H1 (cell line): ENCODE results near the gene ATG7. TPM values are rescaled to one million over a fixed set of nuclear protein-coding genes. Genes with fewer than 3 reads are reported as not detected.

ENCODE experiments used
- CTCF ChIA-PET: fragments of 300-600 bp; sonication (Branson Sonifier 250); formaldehyde crosslinking; loops from one replicate; lab custom pipeline; 2021; ENCODE audit not compliant: partially characterized antibody; lab: Charles Lee
- POLR2A ChIA-PET: fragments of 300-600 bp; sonication (Branson Sonifier 250); formaldehyde crosslinking; loops from one replicate; lab custom pipeline; 2021; ENCODE audit warnings: inconsistent platforms; ENCODE audit not compliant: partially characterized antibody; lab: Charles Lee
- DNase-seq, 2 experiments: peaks; one replicate each; pipeline versions ENCODE4 v3.0.0 to v3.0.0-alpha.2; 2010 to 2022; ENCODE audit warnings: low spot score in 2 of 2, low read depth in 1 of 2, mixed read lengths in 1 of 2
- FAIRE-seq: peaks from 2 replicates; lab custom pipeline; 2011; peaks lifted over from hg19 to GRCh38; lab: Jason Lieb, UNC
- H2AFZ ChIP-seq: 2 replicates; pipeline ENCODE4 v1.8.1; 2012; ENCODE audit warnings: low read length, inconsistent platforms
- H2AK5ac ChIP-seq: 2 replicates; pipeline ENCODE4 v1.6.1; 2013; ENCODE audit warnings: low read depth, low read length
- H2BK120ac ChIP-seq: replicated peaks from 2 replicates; pipeline ENCODE3; 2013; ENCODE audit warnings: low read depth, low read length, inconsistent platforms
- H2BK12ac ChIP-seq: 2 replicates; pipeline ENCODE4 v1.6.1; 2013; ENCODE audit warnings: low read depth, low read length
- H2BK15ac ChIP-seq: 2 replicates; pipeline ENCODE4 v1.6.1; 2013; ENCODE audit warnings: low read length
- H2BK20ac ChIP-seq: 2 replicates; pipeline ENCODE4 v1.6.1; 2013; ENCODE audit warnings: low read length
- H2BK5ac ChIP-seq: 2 replicates; pipeline ENCODE4 v1.6.1; 2013; ENCODE audit warnings: low read depth, low read length
- H3K14ac ChIP-seq: 2 replicates; pipeline ENCODE4 v1.6.1; 2013; ENCODE audit warnings: inconsistent platforms; ENCODE audit not compliant: insufficient read length
- H3K18ac ChIP-seq: 2 replicates; pipeline ENCODE4 v1.6.1; 2013; ENCODE audit warnings: low read length; ENCODE audit errors: extremely low read depth
- H3K23ac ChIP-seq: 2 replicates; pipeline ENCODE4 v1.6.1; 2013; ENCODE audit warnings: inconsistent platforms; ENCODE audit not compliant: insufficient read length
- H3K23me2 ChIP-seq: 2 replicates; pipeline ENCODE4 v1.6.1; 2013; ENCODE audit warnings: low read depth, low read length
- H3K27ac ChIP-seq: 2 replicates; pipeline ENCODE4 v1.6.1; 2011; ENCODE audit warnings: low read depth, low read length, inconsistent platforms
- H3K27me3 ChIP-seq, 4 experiments: replicated peaks in 1 of 4; 1 replicate in 1 of 4; 2 replicates in 3 of 4; pipeline versions ENCODE4 v1.6.1 to v1.8.1; 2011 to 2013; ENCODE audit warnings: low read length in 3 of 4, mild to moderate bottlenecking in 3 of 4, inconsistent platforms in 2 of 4, mixed read lengths in 2 of 4, moderate library complexity in 1 of 4; ENCODE audit not compliant: control insufficient read depth in 3 of 4, insufficient read depth in 3 of 4; ENCODE audit errors: extremely low read depth in 1 of 4
- H3K36me3 ChIP-seq, 4 experiments: 2 replicates each; pipeline versions ENCODE4 v1.6.1 to v1.8.1; 2011 to 2013; ENCODE audit warnings: mild to moderate bottlenecking in 4 of 4, low read length in 3 of 4, moderate library complexity in 2 of 4, control low read depth in 1 of 4, inconsistent platforms in 1 of 4; ENCODE audit not compliant: insufficient read depth in 4 of 4, control insufficient read depth in 2 of 4
- H3K4ac ChIP-seq: replicated peaks from 2 replicates; pipeline ENCODE3; 2013; ENCODE audit warnings: low read length, low read depth, mixed read lengths, inconsistent platforms; ENCODE audit not compliant: insufficient read length
- H3K4me1 ChIP-seq, 4 experiments: replicated peaks in 1 of 4; 1 replicate in 1 of 4; 2 replicates in 3 of 4; pipeline versions ENCODE4 v1.6.1 to v1.8.1; 2011 to 2013; ENCODE audit warnings: low read length in 3 of 4, inconsistent platforms in 2 of 4, mixed read lengths in 1 of 4; ENCODE audit not compliant: insufficient read depth in 4 of 4, control insufficient read depth in 3 of 4
- H3K4me2 ChIP-seq, 2 experiments: 2 replicates each; pipeline versions ENCODE4 v1.6.1 to v1.8.1; 2011 to 2013; ENCODE audit warnings: low read depth in 2 of 2, low read length in 2 of 2, control low read depth in 1 of 2, inconsistent platforms in 1 of 2, mild to moderate bottlenecking in 1 of 2; ENCODE audit not compliant: insufficient read depth in 1 of 2
- H3K4me3 ChIP-seq, 4 experiments: fragments of 200-600, 300-600 bp in 1 of 4; sonication (generic), shearing (Covaris generic), sonication (Bioruptor Twin) in 1 of 4; 2 replicates each; pipeline versions ENCODE4 v1.5.1 to v1.8.1; 2011 to 2016; ENCODE audit warnings: low read length in 4 of 4, low read depth in 3 of 4, control low read depth in 2 of 4, inconsistent platforms in 2 of 4, mild to moderate bottlenecking in 2 of 4, mixed read lengths in 1 of 4, moderate library complexity in 1 of 4; ENCODE audit not compliant: insufficient read depth in 2 of 4; ENCODE audit errors: extremely low read depth in 1 of 4
- H3K56ac ChIP-seq: replicated peaks from 2 replicates; pipeline ENCODE3; 2013; ENCODE audit warnings: low read depth, mild to moderate bottlenecking, mixed read lengths, low read length, inconsistent platforms; ENCODE audit not compliant: insufficient read length
- H3K79me1 ChIP-seq: 2 replicates; pipeline ENCODE4 v1.6.1; 2013; ENCODE audit warnings: low read depth, low read length, control low read depth
- H3K79me2 ChIP-seq, 2 experiments: 2 replicates each; pipeline versions ENCODE4 v1.6.1 to v1.8.1; 2012 to 2013; ENCODE audit warnings: low read length in 2 of 2, mild to moderate bottlenecking in 2 of 2, inconsistent platforms in 1 of 2; ENCODE audit not compliant: insufficient read depth in 2 of 2, control insufficient read depth in 1 of 2
- H3K9ac ChIP-seq, 4 experiments: replicated peaks in 1 of 4; 1 replicate in 1 of 4; 2 replicates in 3 of 4; pipeline versions ENCODE4 v1.6.1 to v1.8.1; 2011 to 2013; ENCODE audit warnings: low read depth in 3 of 4, low read length in 3 of 4, control low read depth in 2 of 4, mild to moderate bottlenecking in 2 of 4, moderate library complexity in 2 of 4, inconsistent platforms in 1 of 4; ENCODE audit errors: extremely low read depth in 1 of 4
- H3K9me3 ChIP-seq, 2 experiments: 2 replicates each; pipeline versions ENCODE4 v1.6.1 to v1.8.1; 2012 to 2013; ENCODE audit warnings: mild to moderate bottlenecking in 2 of 2, moderate library complexity in 2 of 2, control low read depth in 1 of 2, inconsistent platforms in 1 of 2, low read depth in 1 of 2, low read length in 1 of 2, mixed read lengths in 1 of 2; ENCODE audit not compliant: insufficient read depth in 2 of 2
- H4K20me1 ChIP-seq, 2 experiments: replicated peaks in 1 of 2; 2 replicates each; pipeline versions ENCODE3 to v1.8.1; 2011 to 2013; ENCODE audit warnings: inconsistent platforms in 2 of 2, low read length in 2 of 2, mild to moderate bottlenecking in 1 of 2; ENCODE audit not compliant: insufficient read depth in 2 of 2, control insufficient read depth in 1 of 2
- H4K5ac ChIP-seq: 2 replicates; pipeline ENCODE4 v1.6.1; 2013; ENCODE audit warnings: low read length, low read depth, mixed read lengths, inconsistent platforms; ENCODE audit not compliant: insufficient read length
- H4K8ac ChIP-seq: 2 replicates; pipeline ENCODE4 v1.8.0; 2013; ENCODE audit warnings: mild to moderate bottlenecking, moderate library complexity, low read length, inconsistent platforms; ENCODE audit not compliant: insufficient read depth; ENCODE audit errors: extremely low read depth
- H4K91ac ChIP-seq: replicated peaks from 2 replicates; pipeline ENCODE3; 2013; ENCODE audit warnings: low read length, mixed read lengths, inconsistent platforms; ENCODE audit not compliant: insufficient read length
- ASH2L ChIP-seq: fragments of 200-600, 300-600 bp; sonication (generic); IDR thresholded peaks from one replicate; pipeline ENCODE4 v1.7.1; 2017; ENCODE audit warnings: low read length
- EGR1 ChIP-seq: IDR thresholded peaks from 2 replicates; pipeline ENCODE4 v1.6.1; 2011; ENCODE audit warnings: low read depth, low read length, borderline replicate concordance
- EP300 ChIP-seq, 2 experiments: IDR thresholded peaks; 1 replicate in 1 of 2; 2 replicates in 1 of 2; pipeline ENCODE4 v1.6.1; 2011 to 2012; ENCODE audit warnings: low read depth in 2 of 2, low read length in 2 of 2, mild to moderate bottlenecking in 2 of 2, borderline replicate concordance in 1 of 2, inconsistent platforms in 1 of 2, moderate library complexity in 1 of 2
- HDAC2 ChIP-seq, 2 experiments: fragments of 300-600 bp in 1 of 2; sonication (generic) in 1 of 2; IDR thresholded peaks; 2 replicates each; pipeline ENCODE4 v1.6.1; 2011 to 2012; ENCODE audit warnings: low read depth in 2 of 2, low read length in 2 of 2, mild to moderate bottlenecking in 2 of 2, moderate library complexity in 2 of 2, borderline replicate concordance in 1 of 2, inconsistent platforms in 1 of 2
- HDAC6 ChIP-seq: IDR thresholded peaks from one replicate; pipeline ENCODE4 v1.7.1; 2012; ENCODE audit warnings: low read depth, mild to moderate bottlenecking, inconsistent platforms, low read length, moderate library complexity
- NRF1 ChIP-seq: IDR thresholded peaks from 2 replicates; pipeline ENCODE4 v1.6.1; 2011; ENCODE audit warnings: mild to moderate bottlenecking, low read depth, low read length, improper control_type of control experiment
- RAD21 ChIP-seq, 2 experiments: IDR thresholded peaks in 1 of 2; conservative IDR thresholded peaks in 1 of 2; 2 replicates each; pipeline ENCODE4 v1.6.1; 2011; ENCODE audit warnings: low read depth in 2 of 2, low read length in 2 of 2, improper control_type of control experiment in 1 of 2, inconsistent platforms in 1 of 2, mild to moderate bottlenecking in 1 of 2, moderate library complexity in 1 of 2
- RBBP5 ChIP-seq: IDR thresholded peaks from 2 replicates; pipeline ENCODE4 v1.7.1; 2012; ENCODE audit warnings: low read depth, mild to moderate bottlenecking, inconsistent platforms, low read length, moderate library complexity, borderline replicate concordance
- SAP30 ChIP-seq: fragments of 300-600 bp; sonication (generic); IDR thresholded peaks from 2 replicates; pipeline ENCODE4 v1.7.1; 2012; ENCODE audit warnings: low read length, moderate library complexity, mild to moderate bottlenecking, inconsistent platforms; ENCODE audit not compliant: insufficient read depth, insufficient replicate concordance
- SRF ChIP-seq: IDR thresholded peaks from 2 replicates; pipeline ENCODE4 v1.6.1; 2011; ENCODE audit warnings: mild to moderate bottlenecking, low read depth, low read length, moderate library complexity
- ZNF274 ChIP-seq: IDR thresholded peaks from 2 replicates; pipeline ENCODE4 v1.7.0; 2012; ENCODE audit warnings: low read length, borderline replicate concordance; ENCODE audit errors: extremely low read depth
- WGBS, 2 experiments: shearing (Covaris generic) in 1 of 2; methylation state at CpG; one replicate each; pipeline versions ENCODE4 v1.1.6 to v1.1.7; 2013 to 2015; ENCODE audit warnings: low lambda C conversion rate in 2 of 2, mixed read lengths in 2 of 2, inconsistent platforms in 1 of 2, low coverage in 1 of 2, missing lambda C conversion rate in 1 of 2; ENCODE audit not compliant: insufficient replicate concordance in 2 of 2, insufficient coverage in 1 of 2, insufficient read length in 1 of 2; ENCODE audit errors: extremely low coverage in 1 of 2, missing lambda C conversion rate in 1 of 2; 5-methylcytosine and 5-hydroxymethylcytosine counted together
- polyA plus RNA-seq, 7 experiments: library from polyadenylated mRNA; depleted of rRNA in 3 of 7; stranded (reverse) in 5 of 7; unstranded in 2 of 7; fragments of >200 nt in 5 of 7; fragments of 200-250 nt in 2 of 7; gene quantifications; 1 replicate in 5 of 7; 2 replicates in 1 of 7; 4 replicates in 1 of 7; pipeline versions ENCODE4 v1.2.1 to v1.2.3, GENCODE V29; 2011 to 2013; ENCODE audit warnings: missing spikeins in 2 of 7, mixed read lengths in 2 of 7
- total RNA-seq: library from RNA; stranded (reverse); fragmentation: NEBNext Ultra II Directional; extraction: Animal tissue kit (Norgen Biotek cat#: 25700); gene quantifications from 2 replicates; pipeline ENCODE4 v1.2.1, GENCODE V29; 2021
- TF ChIP-seq, protein P1 (sequence below): IDR thresholded peaks from 2 replicates; pipeline ENCODE4 v1.6.1; 2011; ENCODE audit warnings: low read length, improper control_type of control experiment

The ATG7 gene
- total and polyA plus RNA-seq, 2 of the 8 experiments (the other 6 are each of a cell fraction or from before 2014, with no cell fraction given), result 15.0 to 19.1 TPM

- Histone ChIP-seq H3K18ac (no peak overlapping the region), H2AFZ (no peak overlapping the region), H2BK20ac (no peak overlapping the region), H2AK5ac (no peak overlapping the region), H2BK120ac (no peak overlapping the region), H3K9ac (no peak overlapping the region), H3K27ac (no peak overlapping the region), H4K20me1 (no peaks in the 10 kb centered on the region), H3K14ac (no peak overlapping the region), H4K91ac (no peak overlapping the region), H3K79me1 (no peaks in the 10 kb centered on the region), H3K4me1 (no peaks in the 10 kb centered on the region), H3K9me3 (no peaks in the 10 kb centered on the region), H3K36me3 (no peaks in the 10 kb centered on the region), H3K23me2 (no peaks in the 10 kb centered on the region), H2BK12ac (no peak overlapping the region), H3K4me2 (no peak overlapping the region), H2BK15ac (no peak overlapping the region), H3K27me3 (no peaks in the 10 kb centered on the region), H4K8ac (no peak overlapping the region), H3K79me2 (no peaks in the 10 kb centered on the region), H3K4me3 (no peak overlapping the region), H3K56ac (no peak overlapping the region), H2BK5ac (no peak overlapping the region), H3K23ac (no peak overlapping the region), H4K5ac (no peak overlapping the region), H3K4ac (no peak overlapping the region)
- DNase-seq (no peak), FAIRE-seq (no peak)
- 91% methylated on average over 2 of the region's 2 CpGs; no CpG with 5 or more reads in 1 of the 2 experiments for WGBS, 2 experiments
- CTCF ChIA-PET, result no interaction called here
- POLR2A ChIA-PET, result interaction anchor here (0.9 kb wide), 1 partner anchor 191 kb away, joined by 3 read pairs; no protein-coding TSS in a partner anchor
- no peak for TF ChIP-seq RBBP5
- TF ChIP-seq EGR1, result no peak
- no peak for TF ChIP-seq EP300 (IDR thresholded peaks at IDR 0.05; ENCODE audit: borderline replicate concordance in 1 of 2, low read depth in 2 of 2, low read length in 2 of 2)
- TF ChIP-seq ASH2L, result no peak
- TF ChIP-seq, protein P1, sequence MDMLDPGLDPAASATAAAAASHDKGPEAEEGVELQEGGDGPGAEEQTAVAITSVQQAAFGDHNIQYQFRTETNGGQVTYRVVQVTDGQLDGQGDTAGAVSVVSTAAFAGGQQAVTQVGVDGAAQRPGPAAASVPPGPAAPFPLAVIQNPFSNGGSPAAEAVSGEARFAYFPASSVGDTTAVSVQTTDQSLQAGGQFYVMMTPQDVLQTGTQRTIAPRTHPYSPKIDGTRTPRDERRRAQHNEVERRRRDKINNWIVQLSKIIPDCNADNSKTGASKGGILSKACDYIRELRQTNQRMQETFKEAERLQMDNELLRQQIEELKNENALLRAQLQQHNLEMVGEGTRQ, result no peak
- no peak for TF ChIP-seq NRF1
- TF ChIP-seq RAD21 (IDR thresholded peaks at IDR 0.05 in 1 of 2, conservative IDR thresholded peaks at IDR 0.05 in 1 of 2; ENCODE audit: low read depth in 2 of 2, low read length in 2 of 2), result no peak
- TF ChIP-seq ZNF274, result no peak
- no peak for TF ChIP-seq SRF
- TF ChIP-seq SAP30, result no peak
- TF ChIP-seq HDAC2 (IDR thresholded peaks at IDR 0.05; ENCODE audit: borderline replicate concordance in 1 of 2, low read depth in 2 of 2, low read length in 2 of 2), result no peak
- TF ChIP-seq HDAC6, result no peak
These were observed 152.1 kb downstream of the ATG7 start for GRCh38 chr3:11424277-11424676.
